Measurements from ENCODE around the gene CHMP1B.

CHMP1B gene

GRCh38 chr18:11902522-11903292 is 51.5 kb downstream of the CHMP1B start:
- DNase-seq (ENCODE audit: low read depth), result no peak

All from stimulated activated CD8-positive, alpha-beta memory T cell treated with anti-CD3 and anti-CD28 coated beads, Interleukin-15, amount 100 ng/mL, for 1 hour (primary cell).